Stimulated activated CD4-positive, alpha-beta T cell treated with anti-CD3 and anti-CD28 coated beads, TNF-alpha, amount 100 ng/mL, for 48 hours (primary cell): ENCODE measurements around the gene ENPP3.

Experiments used
- DNase-seq, 3 donors: peaks; one replicate each; pipeline ENCODE4 v3.0.0-alpha.2; 2020; ENCODE audit warnings: low read depth in 3 of 3

Gene ENPP3

DNA sequence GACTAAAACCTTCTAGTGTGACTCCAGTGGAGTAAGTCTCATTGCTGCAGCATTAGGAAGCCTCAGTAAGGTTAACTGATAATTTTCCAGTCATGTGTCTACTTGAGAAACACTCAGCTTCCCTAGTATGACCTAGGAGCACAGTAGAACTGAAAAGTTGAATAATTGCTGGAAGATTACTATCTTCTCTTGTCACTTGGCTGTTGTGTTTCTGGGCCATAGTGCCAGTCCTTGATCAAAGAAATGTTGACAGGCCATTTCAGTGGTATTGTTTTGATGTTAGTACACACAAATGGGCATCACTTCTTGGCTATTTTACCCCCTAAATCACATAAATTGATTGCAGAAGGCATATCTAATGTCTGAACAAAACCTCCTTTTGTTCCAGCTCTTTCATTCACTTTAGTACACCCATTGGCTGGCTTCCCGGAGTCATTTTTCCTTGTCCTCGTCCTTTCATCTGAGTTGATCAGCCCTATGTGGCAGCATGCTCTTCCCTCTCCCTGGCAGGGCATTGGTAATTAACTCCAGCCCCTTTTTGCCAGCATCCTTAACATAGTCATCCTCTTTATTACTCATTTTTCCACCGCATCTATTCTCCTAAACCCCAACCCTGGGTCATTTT is 6.0 kb downstream of the ENPP3 start:
- DNase-seq = no peak

DNA sequence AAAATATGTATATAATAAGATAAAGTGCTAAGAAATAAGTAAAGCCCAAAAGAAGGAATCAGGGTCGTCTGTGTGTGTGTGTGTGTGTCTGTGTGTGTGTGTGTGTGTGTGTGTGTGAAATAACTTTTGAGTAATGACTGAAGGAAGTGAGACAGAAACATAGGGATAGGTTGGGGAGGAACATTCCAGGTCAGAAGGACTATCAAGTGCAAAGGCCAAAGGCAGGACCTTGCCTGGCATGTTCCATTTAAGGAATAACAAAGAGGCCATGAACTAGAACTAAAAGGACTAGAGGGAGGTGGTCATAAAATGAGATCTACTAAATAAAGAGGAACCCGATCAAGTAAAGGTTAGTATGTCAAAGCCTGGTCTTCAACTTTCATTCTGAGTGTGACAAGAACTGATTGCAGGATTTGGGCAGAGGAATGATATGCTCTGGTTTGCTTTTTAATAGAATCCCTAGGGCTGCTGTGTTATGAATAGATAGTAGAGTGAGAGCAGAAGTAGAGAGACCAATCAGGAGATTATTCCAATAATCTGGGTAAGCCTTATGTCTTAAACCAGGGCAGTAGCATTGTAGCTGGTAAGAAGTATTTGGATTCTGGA is 6.9 kb downstream of the ENPP3 start:
- no peak for DNase-seq

DNA sequence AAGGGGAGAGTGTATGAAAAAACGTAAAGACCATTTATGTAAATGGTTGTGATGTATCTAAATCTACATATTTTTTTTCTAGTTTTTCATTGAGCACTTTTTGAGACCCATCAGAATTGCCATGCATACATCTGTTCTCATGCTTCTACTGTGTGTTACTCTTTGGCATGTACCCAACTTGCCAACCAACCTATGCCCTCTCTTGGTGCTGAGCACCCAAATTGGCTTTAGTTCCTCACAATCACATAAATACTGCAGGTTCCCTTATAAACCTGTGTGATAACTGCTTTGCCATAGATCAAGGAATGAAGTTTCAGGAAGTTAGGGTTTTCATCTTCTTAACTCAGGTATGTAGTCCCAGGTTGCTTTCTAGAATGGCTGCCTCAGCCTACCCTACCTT is 7.8 kb downstream of the ENPP3 start:
- DNase-seq = no peak

DNA sequence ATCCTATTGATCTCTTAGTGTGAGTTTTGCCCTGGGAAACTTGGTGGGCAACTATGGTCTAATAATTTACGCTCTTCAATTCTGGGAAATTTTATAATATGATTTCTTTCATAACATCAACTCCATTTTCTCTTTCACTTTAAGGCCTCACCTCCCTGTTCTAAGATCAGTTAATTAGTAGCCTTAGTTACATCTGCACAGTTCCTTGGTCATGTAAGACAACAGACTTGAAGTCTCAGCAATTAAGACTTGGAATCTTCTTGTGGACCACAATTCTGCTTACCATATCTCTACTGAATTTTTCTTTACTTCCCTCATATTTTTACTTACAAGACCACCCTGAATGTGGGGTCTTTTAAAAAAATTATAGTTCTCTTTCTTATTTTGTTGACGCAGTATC is 8.7 kb downstream of the ENPP3 start:
- no peak for DNase-seq

DNA sequence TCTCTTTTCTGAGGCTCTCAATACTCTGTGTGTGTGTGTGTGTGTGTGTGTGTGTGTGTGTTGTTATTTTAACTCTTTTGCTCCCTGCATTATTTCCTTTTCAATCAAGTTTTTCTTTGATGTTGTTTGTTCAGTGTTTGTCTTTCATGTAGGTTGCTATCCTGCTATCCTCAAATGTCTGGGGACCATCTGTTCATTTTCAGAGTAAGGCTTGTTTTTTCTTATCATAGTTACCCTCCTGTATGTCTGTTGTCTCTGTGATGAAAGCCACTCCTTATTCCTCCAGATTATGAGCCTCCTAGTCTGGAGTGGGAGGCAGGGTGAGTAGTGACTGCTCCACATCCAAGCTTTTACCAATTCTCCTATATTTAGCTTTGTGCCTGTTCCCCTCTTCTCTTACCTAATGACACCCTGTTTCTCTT is 9.2 kb downstream of the ENPP3 start:
- no peak for DNase-seq

DNA sequence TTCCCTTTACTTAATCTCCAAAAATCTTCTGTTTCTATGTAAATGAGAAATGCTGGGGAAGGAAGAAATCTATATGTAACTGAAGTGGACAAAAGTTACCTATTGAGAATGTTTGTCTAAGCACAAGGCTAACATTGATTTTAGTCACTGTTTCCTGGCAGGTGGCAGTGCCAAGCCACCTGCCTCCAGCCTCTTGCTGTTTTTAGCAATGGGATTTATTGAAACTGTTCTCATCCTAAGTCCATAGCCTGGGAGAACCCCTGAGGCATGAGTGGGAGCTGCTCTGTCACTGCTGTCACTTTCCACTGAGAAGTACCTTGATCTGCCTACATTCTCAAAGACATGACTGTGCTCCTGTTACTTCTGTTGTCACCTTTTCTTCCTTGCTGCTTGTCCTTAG is 14.7 kb downstream of the ENPP3 start:
- DNase-seq = no peak

DNA sequence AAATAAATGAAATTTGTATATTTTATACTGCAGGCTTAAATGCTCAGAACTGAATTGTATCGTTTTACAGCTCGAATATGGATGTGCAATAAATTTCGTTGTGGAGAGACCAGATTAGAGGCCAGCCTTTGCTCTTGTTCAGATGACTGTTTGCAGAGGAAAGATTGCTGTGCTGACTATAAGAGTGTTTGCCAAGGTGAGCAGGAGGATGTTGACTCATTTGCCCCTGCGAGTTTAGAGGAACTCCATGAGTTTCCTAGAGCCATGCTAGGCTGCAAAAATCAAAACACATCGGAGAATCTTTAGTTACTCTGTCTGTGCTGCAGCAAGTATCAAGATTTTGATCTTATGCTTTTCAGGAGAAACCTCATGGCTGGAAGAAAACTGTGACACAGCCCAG is 15.4 kb downstream of the ENPP3 start:
- DNase-seq = no peak

DNA sequence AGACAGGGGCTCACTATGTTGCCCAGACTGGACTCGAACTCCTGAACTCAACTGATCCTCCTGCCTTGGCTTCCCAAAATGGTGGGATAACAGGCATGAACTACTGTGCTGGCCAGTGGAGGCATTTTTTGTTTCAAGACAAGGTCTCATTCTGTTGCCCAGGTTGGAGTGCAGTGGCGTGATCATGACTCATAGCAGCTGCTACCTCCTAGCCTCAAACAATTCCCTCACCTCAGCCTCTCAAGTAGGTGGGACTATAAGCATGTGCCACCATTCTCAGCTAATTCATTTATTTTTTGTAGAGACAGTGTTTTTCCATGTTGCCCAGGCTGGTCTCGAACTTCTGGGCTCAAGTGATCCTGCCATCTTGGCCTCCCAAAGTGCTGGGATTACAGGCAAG is 17.2 kb downstream of the ENPP3 start:
- no peak for DNase-seq

DNA sequence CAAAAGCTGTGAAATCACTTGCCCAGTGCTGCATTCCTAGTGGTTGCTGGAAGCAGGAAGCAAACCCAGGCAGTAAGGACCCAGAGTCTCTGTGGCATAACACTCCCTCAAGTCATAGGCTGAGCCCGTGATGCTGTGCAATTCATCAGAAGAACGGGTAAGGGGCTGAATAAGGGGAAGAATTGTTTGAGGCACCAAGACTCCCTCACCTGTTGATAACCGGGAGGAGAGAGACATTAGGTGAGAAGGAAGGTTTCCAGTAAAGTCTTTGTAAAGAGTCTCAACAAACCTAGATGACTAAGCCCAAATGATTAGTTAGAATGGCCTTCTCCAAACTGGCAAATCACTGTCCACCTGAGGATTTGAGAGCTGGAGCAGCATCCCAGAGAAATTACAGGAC is 18.3 kb downstream of the ENPP3 start:
- no peak for DNase-seq

DNA sequence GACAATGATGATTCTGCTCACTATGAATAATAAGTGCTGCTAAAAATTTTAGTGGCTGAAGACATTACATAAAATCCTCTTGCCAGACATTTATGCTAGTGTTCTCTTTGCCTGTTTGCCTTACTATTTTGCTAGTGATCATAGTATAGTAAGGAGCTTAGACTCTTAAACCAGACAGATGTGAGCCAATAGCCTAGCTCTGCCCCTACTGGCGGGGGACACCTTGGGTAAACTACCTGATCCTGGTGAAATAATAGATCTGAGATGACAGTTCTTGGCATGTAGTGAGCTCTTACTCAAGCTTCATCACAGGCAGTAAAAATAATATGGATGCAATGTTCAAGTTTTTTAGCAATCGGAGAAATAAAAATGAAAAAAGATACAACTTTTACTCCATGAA is 18.8 kb downstream of the ENPP3 start:
- DNase-seq = no peak

DNA sequence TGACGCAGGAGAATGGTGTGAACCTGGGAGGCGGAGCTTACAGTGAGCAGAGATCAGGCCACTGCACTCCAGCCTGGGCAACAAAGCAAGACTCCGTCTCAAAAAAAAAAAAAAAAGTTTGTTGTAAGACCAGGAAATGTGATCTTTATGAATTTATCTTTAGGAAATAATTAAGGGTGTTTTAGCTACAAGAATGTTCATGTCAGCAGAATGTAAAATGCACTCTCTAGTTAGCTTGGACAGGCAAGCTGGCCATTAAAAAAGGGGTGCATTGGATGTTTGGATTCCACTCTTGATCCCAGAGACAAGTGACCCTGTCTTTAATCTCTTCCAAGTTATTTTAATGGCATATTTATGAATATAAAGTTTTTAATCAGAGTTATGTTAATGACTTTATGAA is 19.6 kb downstream of the ENPP3 start:
- no peak for DNase-seq

DNA sequence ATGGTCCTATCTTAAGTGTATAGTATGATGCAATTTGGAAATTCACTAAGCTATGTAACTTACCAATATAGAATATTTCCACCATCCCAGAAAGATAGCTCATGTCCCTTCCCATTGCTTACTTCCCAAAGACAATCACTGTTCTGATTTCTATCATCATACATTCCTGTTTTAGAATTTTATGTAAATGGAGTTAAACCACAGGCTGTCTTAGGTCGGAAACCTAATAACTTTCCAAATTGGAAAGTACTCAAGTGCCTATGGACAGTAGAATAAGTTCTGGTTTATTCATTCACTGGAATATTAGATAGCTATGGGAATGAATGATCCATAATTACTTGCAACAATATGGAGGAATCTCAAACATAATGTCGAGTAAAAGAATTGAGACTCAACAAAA is 20.1 kb downstream of the ENPP3 start:
- no peak for DNase-seq

DNA sequence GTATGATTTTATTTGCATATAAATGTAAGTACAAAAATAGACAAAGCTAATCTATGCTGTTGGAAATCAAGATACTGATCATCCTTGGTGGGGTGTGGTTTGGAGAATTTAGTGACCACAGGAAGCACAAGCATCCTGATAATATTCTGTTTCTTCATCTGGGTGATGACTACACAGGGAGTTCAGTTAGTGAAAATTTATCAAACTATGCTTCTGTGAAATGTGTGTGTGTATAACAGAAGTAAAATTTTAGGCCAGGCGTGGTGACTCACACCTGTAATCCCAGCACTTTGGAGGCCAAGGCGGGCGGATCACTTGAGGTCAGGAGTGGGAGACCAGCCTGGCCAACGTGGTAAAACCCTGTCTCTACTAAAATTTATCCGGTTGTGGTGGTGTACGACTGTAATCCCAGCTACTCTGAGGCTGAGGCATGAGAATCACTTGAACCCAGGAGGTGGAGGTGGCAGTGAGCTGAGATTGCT is 20.6 kb downstream of the ENPP3 start:
- DNase-seq = no peak

DNA sequence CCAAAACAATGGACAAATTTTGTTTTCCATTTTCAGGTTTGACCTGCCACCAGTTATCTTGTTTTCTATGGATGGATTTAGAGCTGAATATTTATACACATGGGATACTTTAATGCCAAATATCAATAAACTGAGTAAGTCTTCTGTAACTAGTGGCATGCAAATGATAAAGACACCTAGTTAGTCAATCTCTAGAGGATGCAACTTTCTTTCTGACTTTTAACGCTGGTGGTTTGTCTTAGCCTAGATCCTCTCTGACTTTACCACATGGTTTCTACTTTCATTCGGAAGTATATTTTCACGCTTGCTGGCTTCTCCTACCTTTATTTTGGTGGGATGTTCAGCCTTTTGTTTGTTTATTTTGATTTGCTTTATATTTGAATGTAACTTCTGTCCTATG is 21.2 kb downstream of the ENPP3 start:
- DNase-seq = no peak

DNA sequence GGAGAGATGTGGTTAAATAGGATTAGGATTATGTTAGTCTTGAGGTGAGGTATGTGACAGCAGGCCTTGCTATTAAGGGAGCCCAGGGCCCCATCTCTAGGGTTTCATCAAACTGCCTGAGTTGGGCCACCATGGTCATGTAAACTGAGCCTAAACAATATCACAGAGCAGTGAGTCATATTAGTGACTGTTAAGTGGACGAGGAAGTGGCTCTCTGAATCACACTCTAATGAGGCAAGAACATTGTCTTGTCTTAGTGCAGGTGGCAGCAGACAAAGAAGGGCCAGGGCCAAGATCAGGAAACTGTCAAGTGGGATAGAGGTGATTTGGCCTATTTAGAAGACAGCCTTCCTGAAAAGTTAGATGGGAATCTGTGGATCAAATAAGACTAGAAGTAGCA is 23.1 kb downstream of the ENPP3 start:
- no peak for DNase-seq

DNA sequence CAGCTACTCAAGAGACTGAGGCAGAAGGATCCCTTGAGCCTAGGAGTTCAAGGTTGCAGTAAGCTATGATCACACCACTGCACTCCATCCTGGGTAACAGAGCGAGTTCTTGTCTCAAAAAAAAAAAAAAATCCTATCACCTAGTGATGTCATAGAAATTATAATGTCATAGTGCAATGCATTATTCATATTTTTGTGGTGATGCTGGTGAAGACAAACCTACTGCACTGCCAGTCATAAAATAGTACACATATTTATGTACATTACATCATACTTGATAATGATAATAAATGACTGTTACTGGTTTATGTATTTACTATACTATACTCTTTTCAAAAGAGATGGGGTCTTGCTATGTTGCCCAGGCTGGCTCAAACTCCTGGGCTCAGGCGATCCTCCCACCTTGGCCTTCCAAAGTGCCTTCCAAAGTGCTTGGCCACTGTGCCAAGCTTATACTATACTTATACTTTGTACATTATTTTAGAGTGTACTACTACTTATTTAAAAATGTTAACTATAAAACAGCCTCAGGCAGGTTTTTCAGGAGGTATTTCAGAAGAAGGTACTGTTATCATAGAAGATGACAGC is 26.6 kb downstream of the ENPP3 start:
- DNase-seq = no peak

DNA sequence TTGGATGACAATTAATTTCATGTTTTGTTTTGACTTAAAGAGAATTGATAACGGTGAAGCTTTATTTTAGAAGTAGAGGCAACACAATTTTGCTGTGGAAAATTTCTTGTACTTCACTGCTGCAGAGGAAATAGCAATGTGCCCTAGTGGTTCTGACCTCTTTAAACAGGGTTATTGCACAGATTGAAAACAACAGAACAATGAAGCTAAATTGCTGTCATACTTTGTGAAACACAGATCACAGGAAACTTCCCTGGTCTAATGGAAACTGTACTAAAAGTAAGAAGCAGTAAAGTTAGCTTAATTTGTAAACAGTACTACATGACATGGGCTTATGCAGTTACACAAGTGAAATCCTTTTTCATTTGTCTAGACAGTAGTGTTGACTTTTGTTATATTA is 32.8 kb downstream of the ENPP3 start:
- no peak for DNase-seq

DNA sequence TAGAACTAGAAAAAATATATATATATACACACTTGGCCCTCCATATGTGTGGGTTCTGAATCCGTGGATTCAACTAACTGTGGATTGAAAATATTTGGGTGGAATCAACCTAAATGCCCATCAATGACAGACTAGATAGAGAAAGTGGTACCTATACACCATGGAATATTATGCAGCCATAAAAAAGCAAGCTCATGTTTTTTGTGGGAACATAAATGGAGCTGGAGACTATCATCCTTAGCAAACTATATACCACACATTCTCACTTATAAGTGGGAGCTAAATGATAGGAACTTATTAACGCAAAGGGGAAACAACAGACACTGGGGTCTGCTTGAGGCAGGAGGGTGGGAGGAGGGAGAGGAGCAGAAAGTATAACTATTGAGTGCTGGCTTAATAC is 36.1 kb downstream of the ENPP3 start:
- no peak for DNase-seq

DNA sequence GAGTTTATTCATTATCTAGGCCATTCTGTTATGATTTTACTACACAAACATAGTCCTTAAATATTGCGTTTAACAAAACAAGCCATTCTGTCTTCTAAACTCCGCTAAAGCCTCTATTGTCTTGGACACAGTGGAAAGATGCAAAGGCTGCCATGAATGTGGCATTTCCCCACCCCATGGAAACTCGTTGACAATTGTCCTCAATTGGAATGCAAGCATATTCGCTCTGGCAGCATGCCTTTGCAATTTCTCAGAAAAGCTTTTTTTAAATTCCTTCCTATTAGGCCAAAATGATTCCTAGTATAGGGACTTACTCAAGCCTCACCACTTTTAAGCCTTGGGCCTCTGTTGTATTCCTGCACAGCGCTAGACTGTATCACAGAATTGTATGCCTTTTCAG is 41.3 kb downstream of the ENPP3 start:
- DNase-seq = no peak

DNA sequence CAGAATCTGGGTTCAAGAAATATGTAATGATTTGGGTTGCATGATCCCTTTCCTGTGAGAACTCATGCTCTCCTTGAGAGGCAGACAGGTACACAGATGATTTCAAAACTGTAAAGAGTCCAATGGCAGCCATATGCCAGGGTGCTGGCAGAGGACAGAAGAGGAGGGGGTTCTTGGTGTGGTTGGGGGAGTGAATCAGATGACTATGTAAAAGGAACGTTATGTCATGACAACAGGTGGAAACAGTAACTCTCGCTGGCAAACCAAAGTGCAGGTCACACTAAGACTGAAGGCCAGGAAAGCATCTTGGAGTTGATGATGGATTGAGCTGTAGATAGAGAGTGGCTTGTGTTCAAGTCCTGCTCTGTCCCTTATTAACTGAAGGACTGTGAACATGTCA is 43.8 kb downstream of the ENPP3 start:
- no peak for DNase-seq

DNA sequence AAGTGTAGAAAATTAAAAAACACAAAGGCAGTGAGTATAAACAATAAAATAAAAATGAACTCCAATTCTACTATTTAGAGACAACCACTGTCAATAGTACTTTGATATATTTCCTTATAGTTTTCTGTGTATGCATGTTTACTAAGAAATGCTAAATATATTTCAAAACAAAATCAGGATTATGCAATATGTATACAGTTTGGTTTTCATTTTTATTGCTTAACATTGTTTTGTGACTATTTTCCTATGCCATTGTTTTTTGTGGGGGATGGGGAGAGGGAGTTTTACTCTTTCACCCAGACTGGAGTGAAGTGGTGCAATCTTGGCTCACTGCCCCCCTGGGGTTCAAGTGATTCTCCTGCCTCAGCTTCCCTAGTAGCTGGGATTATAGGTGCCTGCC is 44.5 kb downstream of the ENPP3 start:
- DNase-seq = no peak

DNA sequence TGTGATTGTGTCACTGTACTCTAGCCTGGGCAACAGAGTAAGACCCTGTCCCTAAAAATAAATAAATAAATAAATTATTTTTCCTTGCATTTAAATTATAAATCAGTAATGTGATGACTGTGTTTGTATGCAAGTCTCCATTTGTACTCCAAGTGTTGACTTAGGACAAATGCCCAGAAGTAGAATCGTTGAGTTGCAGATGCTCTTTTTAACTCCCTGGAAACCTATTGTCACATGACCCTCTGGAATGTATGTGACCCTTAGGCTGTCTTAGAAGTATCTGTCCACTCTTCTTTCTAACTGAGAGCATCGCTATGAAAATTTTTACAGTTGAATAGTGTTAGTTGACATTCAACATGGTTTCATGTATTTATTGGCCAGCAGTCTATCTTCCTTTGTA is 45.3 kb downstream of the ENPP3 start:
- DNase-seq = no peak

DNA sequence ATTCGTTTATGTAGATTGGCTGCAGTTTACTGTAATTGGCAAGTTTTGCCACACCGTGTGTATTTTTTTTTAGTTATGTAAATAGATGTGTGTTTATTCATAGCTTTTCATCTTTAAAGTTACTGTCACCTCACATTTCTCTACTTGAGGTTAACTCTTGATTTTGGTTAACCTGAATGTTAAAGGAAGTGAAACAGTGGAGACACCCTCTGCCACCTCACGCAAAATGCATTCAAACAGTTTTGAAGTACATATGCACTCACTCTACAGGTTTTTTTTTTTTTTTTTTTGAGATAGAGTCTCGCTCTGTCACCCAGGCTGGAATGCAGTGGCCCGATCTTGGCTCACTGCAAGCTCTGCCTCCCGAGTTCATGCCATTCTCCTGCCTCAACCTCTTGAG is 46.4 kb downstream of the ENPP3 start:
- no peak for DNase-seq
